Liver (tissue), 9 donors: ENCODE results near the gene MSI2. TPM values are rescaled to one million over a fixed set of nuclear protein-coding genes. Genes with fewer than 3 reads are reported as not detected.

ENCODE experiments used
- DNase-seq: peaks from one replicate; pipeline ENCODE4 v3.0.0-alpha.2; 2017; ENCODE audit warnings: low spot score
- H3K27ac ChIP-seq, 2 donors: one replicate each; pipeline ENCODE4 v1.7.0; 2013; ENCODE audit warnings: inconsistent platforms in 2 of 2, low read length in 2 of 2, control low read depth in 1 of 2, low read depth in 1 of 2, mild to moderate bottlenecking in 1 of 2
- H3K27me3 ChIP-seq, 4 donors: one replicate each; pipeline versions ENCODE4 v1.6.1 to v1.7.0; 2013; ENCODE audit warnings: low read length in 3 of 4, inconsistent platforms in 1 of 4, mild to moderate bottlenecking in 1 of 4, moderate library complexity in 1 of 4; ENCODE audit not compliant: control insufficient read depth in 4 of 4, insufficient read depth in 4 of 4
- H3K36me3 ChIP-seq, 4 donors: one replicate each; pipeline versions ENCODE4 v1.6.1 to v1.7.0; 2013; ENCODE audit warnings: low read length in 3 of 4, mild to moderate bottlenecking in 3 of 4, low read depth in 1 of 4, moderate library complexity in 1 of 4; ENCODE audit not compliant: control insufficient read depth in 4 of 4, insufficient read depth in 3 of 4
- H3K4me1 ChIP-seq, 4 donors: one replicate each; pipeline versions ENCODE4 v1.6.1 to v1.7.0; 2013; ENCODE audit warnings: low read length in 3 of 4, mild to moderate bottlenecking in 3 of 4, moderate library complexity in 1 of 4; ENCODE audit not compliant: control insufficient read depth in 4 of 4, insufficient read depth in 4 of 4
- H3K4me3 ChIP-seq, 3 donors: one replicate each; pipeline versions ENCODE4 v1.6.1 to v1.7.0; 2013; ENCODE audit warnings: low read length in 3 of 3, control low read depth in 1 of 3, low read depth in 1 of 3, mild to moderate bottlenecking in 1 of 3
- H3K9ac ChIP-seq, 2 donors: one replicate each; pipeline ENCODE4 v1.7.0; 2013; ENCODE audit warnings: low read length in 2 of 2, mild to moderate bottlenecking in 2 of 2, moderate library complexity in 2 of 2, control low read depth in 1 of 2, low read depth in 1 of 2
- H3K9me3 ChIP-seq, 4 donors: one replicate each; pipeline versions ENCODE4 v1.6.1 to v1.7.0; 2013; ENCODE audit warnings: low read length in 3 of 4; ENCODE audit not compliant: control insufficient read depth in 4 of 4
- CTCF ChIP-seq: fragments of 150-350 bp; IDR thresholded peaks from 2 replicates; pipeline ENCODE4 v1.5.1; 2017; ENCODE audit warnings: improper control_type of control experiment, low read depth, low read length; ENCODE audit not compliant: missing input control
- EGR1 ChIP-seq, 2 donors: IDR thresholded peaks; 2 replicates each; pipeline ENCODE4 v1.6.1; 2016 to 2018; ENCODE audit warnings: antibody characterized with exemption in 2 of 2, low read depth in 2 of 2
- FOXA2 ChIP-seq: IDR thresholded peaks from 2 replicates; pipeline ENCODE4 v1.6.1; 2016; ENCODE audit warnings: antibody characterized with exemption
- GABPA ChIP-seq, 2 donors: IDR thresholded peaks in 1 of 2; conservative IDR thresholded peaks in 1 of 2; 2 replicates each; pipeline ENCODE4 v1.6.1; 2016; ENCODE audit warnings: antibody characterized with exemption in 2 of 2, mild to moderate bottlenecking in 1 of 2, moderate library complexity in 1 of 2
- HNF4A ChIP-seq, 2 donors: conservative IDR thresholded peaks; 2 replicates each; pipeline ENCODE4 v1.6.1; 2016; ENCODE audit warnings: antibody characterized with exemption in 2 of 2, mild to moderate bottlenecking in 2 of 2
- HNF4G ChIP-seq: IDR thresholded peaks from 2 replicates; pipeline ENCODE4 v1.6.1; 2016; ENCODE audit warnings: antibody characterized with exemption
- JUND ChIP-seq, 2 donors: IDR thresholded peaks; 2 replicates each; pipeline ENCODE4 v1.6.1; 2016; ENCODE audit warnings: antibody characterized with exemption in 2 of 2
- MAX ChIP-seq: IDR thresholded peaks from 2 replicates; pipeline ENCODE4 v1.6.1; 2016; ENCODE audit warnings: antibody characterized with exemption
- RXRA ChIP-seq, 2 donors: IDR thresholded peaks; 2 replicates each; pipeline ENCODE4 v1.6.1; 2017 to 2018; ENCODE audit warnings: antibody characterized with exemption in 2 of 2, mild to moderate bottlenecking in 1 of 2
- TAF1 ChIP-seq: conservative IDR thresholded peaks from 2 replicates; pipeline ENCODE4 v1.6.1; 2016; ENCODE audit warnings: antibody characterized with exemption, mild to moderate bottlenecking
- YY1 ChIP-seq: IDR thresholded peaks from 2 replicates; pipeline ENCODE4 v1.6.1; 2016; ENCODE audit warnings: antibody characterized with exemption, mild to moderate bottlenecking
- ZBTB33 ChIP-seq: IDR thresholded peaks from 2 replicates; pipeline ENCODE4 v1.6.1; 2016; ENCODE audit warnings: antibody characterized with exemption
- WGBS: extraction: QIAGEN DNeasy Blood & Tissue Kit; methylation state at CpG from one replicate; pipeline ENCODE4 v1.1.7; 2013; 5-methylcytosine and 5-hydroxymethylcytosine counted together
- polyA plus RNA-seq, 2 donors: library from polyadenylated mRNA; stranded (reverse) in 1 of 2; unstranded in 1 of 2; fragments of 200-250 nt in 1 of 2; fragments of >200 nt in 1 of 2; fragmentation: Nextera tagmentation in 1 of 2; extraction: Ambion mirVana in 1 of 2; gene quantifications; one replicate each; pipeline versions ENCODE4 v1.2.1 to v1.2.3, GENCODE V29; 2013 to 2015
- total RNA-seq, 2 donors: library from RNA; depleted of rRNA; stranded (reverse); fragments of >200 nt; gene quantifications; one replicate each; pipeline ENCODE4 v1.2.3, GENCODE V29; 2014
- TF ChIP-seq, protein P1 (sequence below): IDR thresholded peaks from 2 replicates; pipeline ENCODE4 v1.6.1; 2016; ENCODE audit warnings: antibody characterized with exemption, mild to moderate bottlenecking
- TF ChIP-seq, protein P2 (sequence below): IDR thresholded peaks from 2 replicates; pipeline ENCODE4 v1.6.1; 2016; ENCODE audit warnings: antibody characterized with exemption
- donor health status: healthy.
- donor health status: healthy.
- donor health status: healthy.
- donor health status: healthy.
- donor health status: healthy.

MSI2 gene
- total and polyA plus RNA-seq, 4 donors: 5.7 to 15.6 (median 9.2) TPM

GRCh38 chr17:57489321-57489720, 233.0 kb downstream of the MSI2 start:
- H3K27ac ChIP-seq: no peak overlapping the region
- no peaks in the 10 kb centered on the region for H3K27me3 ChIP-seq
- TF ChIP-seq CTCF (no peak), JUND (IDR thresholded peaks at IDR 0.05) (no peak), YY1 (no peak), EGR1 (IDR thresholded peaks at IDR 0.05; ENCODE audit: low read depth in 2 of 2) (no peak), FOXA2 (no peak), RXRA (IDR thresholded peaks at IDR 0.05) (no peak), TAF1 (no peak), HNF4A (conservative IDR thresholded peaks at IDR 0.05) (no peak)
- TF ChIP-seq, protein P1, sequence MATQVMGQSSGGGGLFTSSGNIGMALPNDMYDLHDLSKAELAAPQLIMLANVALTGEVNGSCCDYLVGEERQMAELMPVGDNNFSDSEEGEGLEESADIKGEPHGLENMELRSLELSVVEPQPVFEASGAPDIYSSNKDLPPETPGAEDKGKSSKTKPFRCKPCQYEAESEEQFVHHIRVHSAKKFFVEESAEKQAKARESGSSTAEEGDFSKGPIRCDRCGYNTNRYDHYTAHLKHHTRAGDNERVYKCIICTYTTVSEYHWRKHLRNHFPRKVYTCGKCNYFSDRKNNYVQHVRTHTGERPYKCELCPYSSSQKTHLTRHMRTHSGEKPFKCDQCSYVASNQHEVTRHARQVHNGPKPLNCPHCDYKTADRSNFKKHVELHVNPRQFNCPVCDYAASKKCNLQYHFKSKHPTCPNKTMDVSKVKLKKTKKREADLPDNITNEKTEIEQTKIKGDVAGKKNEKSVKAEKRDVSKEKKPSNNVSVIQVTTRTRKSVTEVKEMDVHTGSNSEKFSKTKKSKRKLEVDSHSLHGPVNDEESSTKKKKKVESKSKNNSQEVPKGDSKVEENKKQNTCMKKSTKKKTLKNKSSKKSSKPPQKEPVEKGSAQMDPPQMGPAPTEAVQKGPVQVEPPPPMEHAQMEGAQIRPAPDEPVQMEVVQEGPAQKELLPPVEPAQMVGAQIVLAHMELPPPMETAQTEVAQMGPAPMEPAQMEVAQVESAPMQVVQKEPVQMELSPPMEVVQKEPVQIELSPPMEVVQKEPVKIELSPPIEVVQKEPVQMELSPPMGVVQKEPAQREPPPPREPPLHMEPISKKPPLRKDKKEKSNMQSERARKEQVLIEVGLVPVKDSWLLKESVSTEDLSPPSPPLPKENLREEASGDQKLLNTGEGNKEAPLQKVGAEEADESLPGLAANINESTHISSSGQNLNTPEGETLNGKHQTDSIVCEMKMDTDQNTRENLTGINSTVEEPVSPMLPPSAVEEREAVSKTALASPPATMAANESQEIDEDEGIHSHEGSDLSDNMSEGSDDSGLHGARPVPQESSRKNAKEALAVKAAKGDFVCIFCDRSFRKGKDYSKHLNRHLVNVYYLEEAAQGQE: no peak
- no peaks in the 10 kb centered on the region for H3K36me3 ChIP-seq
- no peak for DNase-seq
- WGBS: 96% methylated on average over 4 of the region's 4 CpGs
- H3K4me1 ChIP-seq: no peaks in the 10 kb centered on the region
- H3K4me3 ChIP-seq: no peak overlapping the region
- H3K9me3 ChIP-seq: no peaks in the 10 kb centered on the region
- H3K9ac ChIP-seq: no peak overlapping the region

DNA sequence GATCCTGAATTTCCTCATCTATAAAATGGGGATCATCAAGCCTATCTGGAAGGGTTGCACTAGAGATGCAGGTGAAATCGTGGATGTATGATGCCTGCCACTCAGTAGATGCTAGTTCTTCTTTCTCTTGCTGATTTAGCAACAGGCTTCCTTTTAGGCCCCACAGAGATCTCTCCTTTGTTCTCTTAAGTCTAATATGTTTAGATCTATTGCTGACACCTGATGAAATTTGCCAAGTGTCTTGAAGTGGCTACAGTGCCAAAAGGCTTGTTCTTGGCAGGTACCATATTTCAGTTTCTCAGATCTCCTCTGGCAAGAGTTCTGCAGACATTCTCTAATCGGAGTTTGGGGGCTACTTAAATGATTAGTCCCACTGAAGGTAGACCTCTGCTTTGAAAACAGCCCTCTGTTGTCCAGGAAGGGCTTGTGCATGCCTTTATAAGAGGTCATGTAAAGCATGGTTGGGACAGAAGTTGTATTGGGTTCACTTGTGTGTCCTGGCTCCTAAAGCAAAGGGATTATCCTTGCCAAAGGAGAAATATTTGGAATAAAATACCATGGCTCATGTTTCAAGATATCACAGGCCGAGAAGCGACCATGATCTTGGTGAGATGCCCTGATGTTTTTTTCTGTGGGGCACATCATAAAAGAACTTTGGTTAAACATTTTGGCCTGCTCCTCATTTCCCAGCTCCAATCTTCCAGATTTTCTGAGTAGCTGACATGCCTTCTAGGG, 234.0 kb downstream of the MSI2 start:
- no peak for TF ChIP-seq MAX
- no peak for TF ChIP-seq EGR1 (IDR thresholded peaks at IDR 0.05; ENCODE audit: low read depth in 2 of 2)
- no peak for TF ChIP-seq CTCF
- TF ChIP-seq GABPA (IDR thresholded peaks at IDR 0.05 in 1 of 2, conservative IDR thresholded peaks at IDR 0.05 in 1 of 2): no peak
- TF ChIP-seq ZBTB33: no peak
- TF ChIP-seq HNF4G: no peak
- TF ChIP-seq JUND (IDR thresholded peaks at IDR 0.05): no peak
- TF ChIP-seq, protein P2, sequence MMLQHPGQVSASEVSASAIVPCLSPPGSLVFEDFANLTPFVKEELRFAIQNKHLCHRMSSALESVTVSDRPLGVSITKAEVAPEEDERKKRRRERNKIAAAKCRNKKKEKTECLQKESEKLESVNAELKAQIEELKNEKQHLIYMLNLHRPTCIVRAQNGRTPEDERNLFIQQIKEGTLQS: no peak
- no peaks in the 10 kb centered on the region for H3K36me3 ChIP-seq
- H3K9ac ChIP-seq: no peak overlapping the region
- H3K27me3 ChIP-seq: no peaks in the 10 kb centered on the region
- H3K27ac ChIP-seq: no peak overlapping the region
- WGBS: 88% methylated on average over 4 of the region's 4 CpGs
- no peak overlapping the region for H3K4me3 ChIP-seq
- DNase-seq: no peak
- no peaks in the 10 kb centered on the region for H3K4me1 ChIP-seq
- no peaks in the 10 kb centered on the region for H3K9me3 ChIP-seq
